GM19452 (cell line): Measurements from ENCODE around the gene DAPK1.
A peak's percentile ranks its signal among the peaks of the same experiment; 100 is the strongest.

ENCODE experiments used
- ATAC-seq: cut with Tn5 transposase; IDR thresholded peaks from one replicate; pipeline ENCODE4 v1.9.1; 2021; ENCODE audit not compliant: unreplicated experiment

The DAPK1 gene

DNA sequence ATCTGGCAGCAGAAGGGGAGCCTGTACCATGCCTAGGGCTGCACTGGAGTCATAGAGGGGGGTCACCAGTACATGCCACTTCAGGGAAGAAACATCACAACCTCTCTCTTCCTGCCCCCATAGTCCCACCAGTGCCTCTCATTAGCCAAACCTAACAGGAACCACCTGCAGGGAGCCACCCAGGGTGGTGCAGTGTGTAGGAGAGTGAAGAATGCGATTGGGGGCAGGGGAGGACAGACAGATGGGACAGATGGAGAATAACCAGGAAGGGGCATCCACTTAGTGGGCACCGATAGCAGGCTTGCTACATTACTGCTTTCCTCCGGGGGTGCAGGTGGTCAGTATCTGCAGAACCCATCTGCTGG lies 19.2 kb downstream of the DAPK1 start:
- no peak for ATAC-seq

DNA sequence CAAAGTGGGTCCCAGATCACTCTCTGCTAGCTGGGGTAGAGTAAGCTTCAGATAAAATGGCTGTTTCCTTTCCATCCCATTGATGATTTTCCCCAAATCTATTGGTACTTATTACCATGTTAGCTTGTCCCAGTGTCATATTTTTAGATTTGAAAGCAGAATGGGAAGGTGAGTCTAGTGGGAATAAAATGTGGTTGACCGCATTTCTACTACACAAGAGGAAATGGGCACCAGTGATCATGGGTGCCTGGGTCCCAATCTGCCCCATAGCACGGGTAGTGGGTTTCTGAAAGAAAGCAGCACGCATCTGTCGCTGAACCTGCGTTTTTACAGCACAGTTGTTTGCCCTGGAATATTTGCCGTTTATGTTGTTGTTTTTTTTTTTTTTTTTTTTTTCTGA lies 20.1 kb downstream of the DAPK1 start:
- ATAC-seq: no peak

DNA sequence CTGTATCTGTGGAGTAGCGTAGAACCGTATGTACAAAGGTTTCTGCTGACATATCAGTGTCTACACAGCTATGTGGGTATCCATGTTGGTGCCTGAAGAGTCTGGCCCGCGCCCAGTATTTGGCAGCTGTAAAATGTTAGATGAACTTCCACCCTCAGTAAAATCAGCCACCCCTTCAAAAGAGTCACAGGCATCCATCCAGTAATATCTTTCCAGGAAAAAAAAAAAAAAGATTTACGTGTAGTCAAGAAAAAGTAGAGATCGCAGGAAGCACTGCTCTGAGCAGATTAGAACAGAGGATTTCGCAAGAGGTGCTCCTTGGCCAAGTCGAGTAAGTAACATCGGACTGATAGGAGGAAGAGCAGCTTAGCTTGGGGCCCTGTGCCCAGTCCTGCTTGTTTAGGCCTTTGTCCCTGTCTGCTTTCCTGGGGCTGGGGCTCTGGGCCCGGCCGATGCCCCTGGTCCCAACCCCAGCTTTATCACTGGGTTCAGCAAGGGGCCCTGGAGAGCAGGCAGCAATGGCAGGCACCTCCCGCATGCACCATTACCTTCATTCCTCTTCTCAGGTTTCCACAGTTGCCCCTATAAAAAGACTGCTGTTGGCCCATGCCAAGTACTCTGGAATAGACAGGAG lies 21.2 kb downstream of the DAPK1 start:
- no peak for ATAC-seq

DNA sequence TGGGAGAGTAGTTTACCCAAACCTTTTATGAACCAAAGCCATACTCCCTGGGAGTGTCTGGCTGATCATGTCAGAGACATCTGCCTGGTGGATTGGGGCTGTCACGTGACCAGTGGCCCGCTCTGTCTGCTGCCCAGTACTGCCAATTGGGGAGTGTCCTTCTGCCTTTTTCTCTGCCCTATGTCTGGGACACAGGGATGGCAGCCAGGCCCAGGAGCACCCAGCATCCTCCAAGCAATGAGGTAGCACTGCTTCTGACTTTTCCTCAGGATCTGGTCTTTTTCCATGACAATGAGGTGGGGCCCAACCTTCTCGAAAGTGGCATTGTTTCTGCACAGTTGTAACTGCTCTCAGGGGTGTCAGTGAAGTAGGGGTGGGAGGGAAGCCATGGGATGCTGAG lies 21.8 kb downstream of the DAPK1 start:
- no peak for ATAC-seq

DNA sequence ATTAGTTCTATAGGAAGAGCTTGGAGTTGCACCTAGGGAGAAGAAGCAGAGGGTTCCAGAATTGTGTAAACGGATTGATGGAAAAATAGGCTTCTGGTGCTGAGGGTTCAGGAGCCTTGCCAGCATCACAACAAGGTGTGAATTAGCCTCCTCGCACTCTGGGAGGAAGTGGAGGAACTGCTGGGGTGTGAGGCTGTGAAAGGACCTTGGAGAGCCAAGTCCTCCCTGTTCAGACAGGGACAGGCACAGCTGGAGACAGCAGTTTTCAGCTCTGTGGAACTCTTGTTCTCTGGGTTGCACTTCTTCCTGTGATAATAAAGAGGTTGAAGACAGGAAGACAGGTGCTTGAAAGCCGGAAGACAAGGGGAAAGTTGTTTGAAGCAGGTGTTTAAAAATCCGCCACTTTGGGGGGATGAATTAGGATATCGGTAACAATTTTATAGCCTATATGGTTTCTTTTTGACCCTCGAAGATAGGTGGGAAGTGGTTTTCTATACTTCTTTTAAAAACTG lies 22.6 kb downstream of the DAPK1 start:
- ATAC-seq: no peak

DNA sequence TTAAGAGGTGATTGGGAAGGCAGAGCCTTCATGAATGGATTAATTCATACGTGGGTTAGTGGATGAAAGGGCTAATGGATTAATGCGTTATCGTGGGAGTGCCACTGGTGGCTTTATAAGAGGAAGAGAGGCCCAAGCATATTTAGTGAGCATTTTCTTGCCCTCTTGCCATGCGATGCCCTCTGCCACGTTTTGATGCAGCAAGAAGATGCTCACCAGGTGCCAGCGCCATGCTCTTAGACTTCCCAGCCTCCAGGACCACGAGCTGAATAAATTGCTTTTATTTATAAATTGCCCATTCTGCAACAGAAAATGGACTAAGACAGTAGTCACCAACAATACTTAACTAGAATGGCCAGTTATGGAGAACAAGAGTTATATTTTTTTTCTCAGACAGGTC lies 24.2 kb downstream of the DAPK1 start:
- ATAC-seq: no peak

DNA sequence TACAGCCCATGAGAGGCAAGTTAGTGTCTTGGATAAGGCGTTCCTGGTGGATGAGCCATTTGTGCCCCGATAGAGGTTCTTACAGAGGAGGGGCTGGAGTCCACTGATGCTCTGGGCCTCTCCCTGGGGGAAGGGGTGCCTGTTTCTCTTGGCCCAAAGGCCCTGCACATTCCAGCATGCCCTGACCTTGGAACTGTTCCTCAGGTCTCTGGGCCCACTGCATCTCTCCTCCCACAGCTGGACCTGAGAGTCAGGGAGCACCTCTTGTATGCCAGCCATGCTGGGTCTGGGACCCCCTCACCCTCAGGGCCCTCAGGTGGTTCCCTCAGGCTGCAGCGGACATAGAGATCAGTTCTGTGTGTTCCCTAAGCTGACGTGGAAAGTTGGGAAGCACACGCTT lies 26.4 kb downstream of the DAPK1 start:
- no peak for ATAC-seq

DNA sequence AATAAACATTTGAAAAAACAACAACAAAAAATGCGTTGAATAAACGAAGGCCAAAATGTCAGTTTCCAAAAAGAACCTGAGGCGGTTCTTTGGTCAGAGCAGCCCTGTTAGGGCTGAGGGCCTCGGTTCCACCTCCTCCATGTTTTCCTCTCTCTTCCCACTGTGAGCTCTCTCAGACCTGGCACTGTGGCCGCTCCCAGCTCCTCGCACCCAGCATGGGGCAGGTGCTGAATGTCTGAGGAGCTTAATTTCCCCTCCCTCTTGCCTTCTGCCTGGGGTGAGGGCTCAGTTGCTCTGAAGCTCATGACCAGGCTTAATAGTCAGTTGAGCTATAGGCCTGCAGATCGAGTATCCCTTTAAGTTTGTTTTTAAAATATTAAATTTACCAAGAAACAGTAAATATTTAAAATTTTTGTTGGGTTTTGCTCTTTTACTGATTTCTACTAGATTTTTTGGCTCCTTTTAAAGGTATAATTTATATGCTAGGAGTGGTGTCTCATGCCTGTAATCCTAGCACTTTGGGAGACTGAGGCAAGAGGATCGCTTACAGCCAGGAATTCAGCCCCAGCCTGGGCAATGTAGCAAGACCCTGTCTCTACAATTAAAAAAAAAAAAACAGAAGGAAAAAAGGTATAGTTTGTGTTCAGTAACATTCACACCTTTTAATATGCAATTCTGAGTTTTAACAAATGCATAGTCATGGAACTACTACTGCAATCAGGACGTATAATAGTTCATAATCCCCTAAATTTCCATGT lies 28.1 kb downstream of the DAPK1 start:
- ATAC-seq: no peak

DNA sequence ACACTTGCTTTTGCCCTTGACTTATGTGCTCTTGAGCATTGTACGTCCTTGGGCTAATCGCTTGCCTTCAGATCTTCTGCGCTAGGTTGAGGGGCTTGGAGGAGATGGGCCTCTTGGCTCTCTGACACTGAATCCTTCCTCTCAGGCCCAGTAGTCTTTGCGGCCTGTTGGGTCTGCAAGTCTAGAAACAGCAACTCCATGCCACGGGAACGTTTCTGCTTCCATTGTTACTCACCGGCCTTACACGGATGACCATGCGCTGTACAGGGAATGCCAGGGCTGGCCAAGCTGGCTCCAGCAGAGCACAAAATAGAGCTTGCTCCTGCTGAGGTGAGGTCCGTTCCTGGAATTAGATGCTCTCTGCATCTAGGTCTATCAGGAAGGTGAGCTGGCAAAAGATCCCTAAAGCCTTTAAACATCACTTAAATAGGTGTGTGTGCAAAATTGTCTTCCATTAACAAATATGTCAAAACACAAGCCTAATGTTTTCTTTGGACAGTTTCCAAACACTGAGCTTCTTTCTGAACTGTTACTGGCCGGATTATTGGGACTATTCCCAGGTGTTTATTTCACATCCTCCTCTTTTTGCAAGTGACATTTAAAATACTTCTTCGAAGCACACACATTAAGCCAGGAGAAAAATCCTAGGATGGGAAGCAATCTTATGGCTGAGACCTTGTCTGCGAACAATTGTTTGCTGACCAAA lies 29.7 kb downstream of the DAPK1 start:
- ATAC-seq: no peak

DNA sequence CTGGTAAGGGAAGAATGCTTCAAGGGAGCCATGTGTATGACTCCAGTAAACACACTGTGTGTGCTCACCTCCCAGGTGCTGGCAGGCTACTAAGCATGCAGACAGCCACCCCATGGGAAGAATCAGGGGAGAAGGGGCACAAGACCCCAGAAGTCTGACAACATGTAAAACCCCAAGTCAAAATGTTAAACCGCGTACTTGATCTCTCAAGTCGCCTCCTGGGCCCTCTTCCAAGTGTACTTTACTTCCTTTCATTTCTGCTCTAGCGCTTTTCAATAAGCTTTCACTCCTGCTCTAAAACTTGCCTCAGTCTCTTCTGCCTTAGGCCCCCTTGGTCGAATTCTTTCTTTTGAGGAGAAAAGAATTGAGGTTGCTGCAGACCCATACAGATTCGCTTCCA lies 31.3 kb downstream of the DAPK1 start:
- ATAC-seq: no peak

DNA sequence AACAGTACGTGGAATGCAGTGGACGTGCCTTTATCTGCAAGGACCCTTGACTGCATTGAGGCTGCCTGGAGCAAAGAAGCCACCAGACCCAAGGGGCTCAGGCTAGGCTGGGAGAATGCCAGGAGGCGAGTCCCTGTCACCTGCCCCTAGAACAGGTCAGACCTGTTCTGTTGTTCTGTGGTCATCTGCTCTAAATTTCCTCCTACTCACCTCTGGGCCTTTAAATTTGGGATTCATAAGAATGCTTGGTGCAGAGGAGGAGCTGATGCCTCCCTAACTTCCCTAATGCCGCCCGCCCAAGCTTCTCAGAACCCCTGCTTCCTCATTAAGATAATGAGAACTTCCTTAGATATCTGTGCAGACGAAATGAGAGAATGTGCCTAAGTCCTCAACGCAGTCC lies 32.0 kb downstream of the DAPK1 start:
- no peak for ATAC-seq

DNA sequence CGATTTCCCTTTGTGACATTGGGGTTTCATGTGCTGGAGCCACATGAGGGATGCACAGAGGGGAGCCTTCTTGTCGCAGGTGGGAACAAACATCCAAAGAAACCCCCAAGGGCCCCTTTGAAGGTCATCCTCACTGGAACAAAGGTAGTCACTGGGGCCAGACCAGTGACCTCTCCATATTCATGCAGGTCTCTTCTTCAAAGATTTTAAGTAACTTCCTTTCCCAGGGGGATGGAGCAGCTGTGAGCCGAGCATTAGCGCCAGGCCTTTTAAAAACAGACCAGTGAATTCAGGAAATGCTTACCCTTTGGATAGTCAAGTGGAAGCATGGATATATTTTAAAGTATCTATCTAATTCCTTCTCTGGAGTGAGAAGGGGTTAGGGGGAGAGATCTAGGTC lies 33.0 kb downstream of the DAPK1 start:
- no peak for ATAC-seq

DNA sequence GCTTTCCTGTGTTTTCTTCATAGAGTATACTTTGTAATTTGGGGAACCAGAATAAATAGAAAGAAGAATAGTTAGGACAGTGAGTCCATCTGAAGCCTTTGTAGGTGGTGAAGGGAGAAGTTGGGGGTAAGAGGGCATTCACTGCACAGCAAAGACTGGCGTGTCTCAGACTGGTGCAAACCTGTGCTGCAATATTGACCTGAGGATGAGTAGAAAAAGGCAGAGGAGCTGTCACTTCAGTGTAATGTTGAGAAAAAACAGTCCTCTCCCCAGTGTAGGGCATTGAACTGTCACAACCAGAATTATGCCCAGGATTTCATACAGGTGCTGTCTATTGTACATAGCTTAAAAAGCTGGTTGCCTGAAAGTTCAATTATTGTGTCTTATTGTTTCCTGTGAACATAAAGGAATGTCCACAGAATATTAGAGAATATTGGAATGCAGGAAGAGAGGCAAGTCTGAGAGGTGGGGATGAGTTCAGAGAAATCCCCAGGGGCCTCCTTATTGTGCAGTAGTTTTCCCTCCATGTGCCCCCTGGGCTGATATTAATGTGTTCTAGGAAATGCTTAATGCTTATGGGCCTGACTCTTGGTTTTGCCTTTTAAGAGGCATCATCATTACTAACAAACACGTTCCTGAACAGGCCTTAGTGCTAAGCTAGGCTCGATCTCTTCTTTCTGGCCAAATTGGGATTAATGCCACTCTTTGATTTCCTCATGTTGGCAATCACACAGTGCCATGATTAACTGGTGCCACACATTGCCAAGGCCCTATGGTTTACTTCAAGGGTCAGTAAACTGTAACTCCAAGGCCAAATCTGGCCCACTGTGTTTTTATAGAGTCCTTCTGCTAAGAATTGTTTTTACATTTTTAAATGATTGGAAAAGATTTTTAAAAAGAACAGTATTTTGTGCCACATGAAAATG lies 34.0 kb downstream of the DAPK1 start:
- no peak for ATAC-seq

DNA sequence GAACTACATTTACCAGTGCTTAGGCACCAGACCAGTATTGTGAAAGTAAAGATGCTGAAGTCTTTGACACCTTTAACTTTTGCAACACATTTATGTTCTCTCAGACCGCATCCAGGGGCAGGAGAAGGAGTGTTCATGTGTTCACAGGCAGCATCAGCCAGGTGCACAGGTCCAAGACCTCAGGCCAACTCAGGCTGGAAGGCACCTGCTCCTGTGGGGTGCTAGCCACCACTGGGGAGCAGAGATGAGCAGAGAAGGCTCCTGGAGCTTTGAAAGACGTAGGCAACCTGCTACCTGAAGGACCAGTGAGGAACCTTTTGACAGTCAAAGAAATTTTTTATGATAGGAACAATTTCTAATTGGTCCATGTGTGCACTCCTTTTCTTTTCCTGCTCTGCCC lies 35.6 kb downstream of the DAPK1 start:
- no peak for ATAC-seq

DNA sequence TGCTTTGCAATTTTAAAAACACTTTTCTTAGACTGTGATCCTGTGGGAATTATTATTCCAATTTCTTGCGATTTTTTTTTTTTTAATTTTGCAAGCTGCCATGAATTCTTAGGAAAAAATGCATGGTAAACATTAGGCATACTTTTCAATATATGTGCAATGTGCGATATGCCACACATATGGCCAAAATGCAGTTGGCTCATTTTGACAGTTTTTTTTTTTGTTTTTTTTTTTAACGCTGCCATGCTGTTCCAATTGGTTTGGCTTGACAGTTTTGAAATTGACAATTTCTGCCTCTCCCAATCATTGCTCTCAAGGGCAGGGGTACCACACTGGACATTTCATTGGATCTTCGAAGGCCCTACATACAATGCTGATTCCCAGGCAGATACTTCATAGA lies 36.4 kb downstream of the DAPK1 start:
- no peak for ATAC-seq

DNA sequence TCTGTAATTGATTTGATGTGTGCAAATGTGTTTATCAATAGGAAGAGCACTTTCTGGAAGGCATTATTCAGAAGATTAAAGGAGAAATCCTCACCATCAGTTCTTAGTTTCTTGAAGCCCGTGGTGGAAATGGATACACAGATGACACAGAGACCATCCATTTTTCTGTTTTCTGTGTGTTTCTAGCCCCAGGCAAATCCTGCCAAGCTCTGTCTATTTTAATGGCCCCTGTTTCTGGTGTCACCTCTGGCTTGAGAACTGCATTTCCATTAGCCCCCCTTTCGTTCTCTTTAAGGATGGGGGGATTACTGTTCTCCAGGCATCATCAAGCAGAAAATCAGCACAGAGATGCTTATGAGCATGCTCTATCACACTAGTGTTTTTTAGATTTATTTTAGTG lies 37.3 kb downstream of the DAPK1 start:
- ATAC-seq: no peak

DNA sequence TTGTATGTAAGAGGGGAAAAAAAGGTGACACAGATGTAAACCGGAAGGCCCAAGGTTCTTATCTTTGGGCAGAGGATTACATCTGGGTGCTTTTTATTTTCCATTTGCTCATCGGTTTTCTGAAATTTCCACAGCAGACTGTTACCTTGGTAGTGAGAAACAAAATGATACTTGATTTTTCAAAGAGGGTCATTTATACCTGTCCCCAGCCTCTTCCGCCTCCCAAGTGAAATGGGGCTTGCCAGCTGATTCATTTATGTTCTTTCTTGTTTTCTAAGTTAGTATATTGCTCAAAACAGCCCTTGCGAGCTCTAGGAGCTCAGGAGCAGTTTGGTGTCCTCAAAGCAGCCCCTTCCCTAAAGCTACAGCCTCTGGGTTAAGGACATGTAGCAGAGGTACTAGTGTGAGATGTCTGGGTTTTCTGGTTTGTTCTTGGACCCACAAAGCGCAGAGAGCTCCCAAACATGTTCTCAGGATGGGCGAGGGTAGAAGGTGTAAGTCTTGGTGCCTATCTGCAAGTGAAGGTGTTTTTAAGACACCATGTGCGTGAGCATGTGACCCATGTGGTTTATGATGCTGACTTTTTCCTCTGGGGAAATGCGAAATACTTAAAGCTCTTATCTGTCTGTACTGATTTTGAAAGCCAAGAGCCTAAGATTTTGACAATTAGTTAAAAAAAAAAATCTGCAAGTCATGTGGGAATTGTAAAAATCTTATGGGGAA lies 38.3 kb downstream of the DAPK1 start:
- peak; percentile 65 for ATAC-seq

DNA sequence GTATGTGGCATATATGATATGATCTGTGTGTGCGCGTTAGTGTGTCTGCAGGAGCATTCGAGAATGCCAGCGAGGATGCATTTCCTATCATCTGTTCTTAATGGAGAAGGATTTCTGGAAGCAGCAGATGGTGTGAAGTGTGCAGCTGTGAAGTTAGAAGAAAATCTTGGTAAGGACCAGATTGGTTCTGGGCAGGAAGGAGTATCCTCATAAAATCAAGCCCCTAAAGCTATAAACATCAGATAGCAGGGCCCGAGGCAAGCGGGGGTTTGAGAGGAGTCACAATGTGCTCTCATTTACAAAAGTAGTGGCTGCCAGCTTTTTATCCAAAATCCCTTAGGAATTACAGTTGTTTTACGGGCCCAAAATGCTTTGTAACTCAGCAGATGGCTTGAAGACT lies 40.0 kb downstream of the DAPK1 start:
- no peak for ATAC-seq

DNA sequence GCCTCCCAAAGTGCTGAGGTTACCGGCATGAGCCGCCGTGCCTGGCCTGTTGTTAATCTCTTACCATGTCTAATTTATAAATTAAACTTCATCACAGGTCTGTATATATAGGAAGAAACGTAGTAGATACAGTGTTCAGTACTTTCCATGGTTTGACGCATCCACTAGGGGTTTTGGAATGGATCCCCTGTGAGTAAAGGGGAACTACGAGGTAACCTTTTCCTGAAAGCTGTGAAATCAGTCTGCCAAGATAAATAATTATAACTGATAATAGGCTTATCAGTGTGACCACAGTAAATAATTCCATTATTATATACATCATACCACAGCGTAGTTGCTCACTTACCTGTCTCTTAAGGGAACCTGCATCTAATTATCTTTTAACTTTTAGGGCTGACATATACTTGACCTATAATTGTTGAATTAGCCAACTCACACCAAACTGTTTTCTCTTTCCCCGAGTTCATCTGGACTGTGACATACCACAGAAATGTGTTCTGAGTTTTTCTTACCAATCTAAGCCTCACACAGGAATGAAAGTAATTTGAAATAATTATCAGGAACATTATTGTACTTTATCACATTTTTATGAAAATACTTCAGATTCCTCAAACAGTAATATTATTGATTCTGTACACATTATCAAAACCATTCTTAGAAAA lies 42.9 kb downstream of the DAPK1 start:
- no peak for ATAC-seq

DNA sequence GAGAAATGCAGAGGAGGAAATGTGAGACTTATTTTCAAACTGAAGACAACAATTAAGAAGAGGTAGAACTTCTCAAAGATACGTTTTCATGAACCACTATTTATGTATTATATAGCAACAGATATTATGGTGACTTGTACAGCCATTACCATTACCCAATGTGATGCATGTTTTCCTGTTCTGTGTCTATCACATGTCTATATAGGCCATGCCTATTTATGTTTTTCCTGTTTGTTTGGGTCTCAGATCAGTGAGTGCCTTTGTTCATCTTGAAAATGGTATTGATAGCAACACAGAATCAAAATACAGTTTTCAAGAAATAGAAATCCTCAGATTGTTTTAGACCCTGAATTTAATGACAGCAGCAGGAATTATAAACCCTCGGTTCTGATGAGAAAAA lies 44.0 kb downstream of the DAPK1 start:
- ATAC-seq: no peak
